NCI-H345 treated with DMSO at 0.1 percent for 48 hours (cell line): Measurements from ENCODE around the gene TMEM200A.

Source experiments
- DNase-seq: peaks from one replicate; lab custom pipeline; 2025; ENCODE audit not compliant: unreplicated experiment; lab: John Stamatoyannopoulos, UW

Gene TMEM200A

DNA sequence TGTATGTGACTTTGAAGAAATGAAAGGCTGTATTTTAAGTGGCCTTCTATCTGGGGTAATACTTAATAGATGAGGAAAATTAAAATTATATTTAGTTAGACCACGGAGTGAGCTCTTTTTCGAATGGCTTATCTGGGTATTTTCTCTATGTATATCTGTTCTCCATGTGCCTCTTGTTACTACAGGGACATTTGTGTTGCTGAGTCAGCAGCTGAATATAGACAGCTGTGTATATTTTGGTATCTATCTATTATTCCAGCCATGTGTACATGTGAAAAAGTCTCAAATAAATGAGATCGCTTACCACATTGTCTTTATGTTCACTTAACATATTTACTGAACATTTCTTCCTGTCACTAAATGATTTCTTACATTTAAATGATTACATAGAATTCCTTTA is 57.2 kb downstream of the TMEM200A start:
- DNase-seq: no peak

DNA sequence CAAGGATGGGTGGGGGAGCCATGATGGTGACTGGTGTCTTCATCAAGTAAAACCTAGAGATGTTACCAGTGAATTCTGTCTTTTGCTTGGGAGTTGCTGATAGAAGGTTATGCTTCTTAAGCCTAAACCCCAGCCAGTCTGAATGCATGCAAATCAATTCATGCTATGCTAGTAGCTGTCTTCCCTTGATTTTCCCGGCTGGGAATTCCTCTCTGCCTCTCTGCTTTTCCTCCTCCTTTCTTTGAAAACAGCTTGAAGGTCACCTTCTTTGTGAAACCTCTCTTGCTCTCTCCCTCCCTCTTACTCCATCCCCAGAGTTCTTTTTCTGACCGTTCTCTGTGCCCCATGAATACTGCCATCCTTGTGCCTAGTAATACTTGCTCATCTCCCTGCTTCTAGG is 58.9 kb downstream of the TMEM200A start:
- no peak for DNase-seq

DNA sequence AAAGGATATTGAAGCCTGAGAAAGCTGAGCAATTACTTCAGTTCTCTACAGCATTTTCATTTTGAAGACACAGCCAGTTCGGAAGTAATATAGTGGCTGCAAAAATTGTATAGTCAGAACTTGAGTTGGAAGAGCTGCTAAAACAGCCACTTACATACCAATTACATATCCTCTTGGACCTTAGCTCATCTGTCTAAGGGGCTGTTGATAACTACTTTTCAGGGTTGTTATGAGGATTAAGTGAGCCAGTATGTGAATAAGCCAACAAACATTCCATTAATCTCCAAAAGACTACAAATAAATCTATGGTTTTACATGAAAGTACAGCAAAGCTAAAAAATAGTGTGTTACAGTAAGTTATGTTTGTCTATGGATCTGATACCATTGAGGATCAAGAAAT is 59.7 kb downstream of the TMEM200A start:
- DNase-seq: no peak

DNA sequence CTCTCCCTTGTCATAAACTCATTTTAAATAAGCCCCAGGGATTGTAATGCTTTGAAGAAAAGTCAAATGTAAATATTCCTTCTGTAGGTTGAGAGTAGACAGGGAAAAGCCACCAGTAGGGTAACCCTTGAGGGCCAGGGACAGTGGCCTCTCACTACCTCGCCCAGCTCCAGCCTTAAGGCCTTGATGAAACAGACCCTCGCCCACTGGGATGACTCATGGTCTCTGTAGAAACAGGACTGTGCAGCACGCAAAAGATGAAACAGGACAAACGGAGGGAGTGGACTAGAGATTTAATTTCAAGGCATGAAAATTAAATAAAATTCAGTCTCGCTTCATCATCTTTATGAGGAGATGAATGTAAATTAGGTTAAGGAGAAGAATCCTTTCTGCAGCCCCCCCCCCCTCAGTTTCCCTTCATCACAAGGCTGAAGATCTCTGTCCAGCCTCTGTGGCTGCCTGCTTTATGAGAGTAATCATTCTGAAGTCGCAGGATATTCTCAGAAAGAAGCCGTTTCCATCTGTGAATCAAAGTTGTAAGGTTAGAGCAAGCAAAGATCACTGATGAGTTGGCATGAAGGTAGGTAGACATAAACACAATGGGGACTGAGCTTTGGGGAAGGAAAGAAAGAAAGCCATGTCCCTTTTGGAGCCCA is 60.4 kb downstream of the TMEM200A start:
- no peak for DNase-seq

DNA sequence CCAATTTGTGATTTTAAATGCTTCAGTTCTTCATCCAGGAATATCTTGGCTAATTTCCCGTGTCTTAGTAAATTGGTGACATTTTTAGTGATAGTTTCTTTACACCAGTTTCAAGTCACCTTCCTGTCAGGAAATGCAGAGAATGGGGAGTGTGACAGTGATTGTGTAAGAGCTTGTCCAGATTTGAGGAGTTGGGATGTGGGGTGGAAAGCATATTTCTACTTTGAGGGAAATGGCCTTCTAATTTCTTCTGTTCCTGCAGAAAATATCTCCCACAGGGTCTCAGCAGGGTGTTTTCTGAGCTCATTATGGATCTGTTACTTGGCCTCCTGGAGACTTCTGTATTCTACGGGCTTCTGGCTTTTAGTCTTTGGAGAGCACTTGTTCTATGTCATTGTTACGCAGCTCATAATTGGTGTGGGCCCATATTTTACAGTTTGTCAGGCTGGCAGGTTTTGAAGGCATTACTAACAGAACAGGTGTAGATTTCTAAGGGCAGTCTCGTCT is 65.6 kb downstream of the TMEM200A start:
- peak; percentile 10 for DNase-seq

DNA sequence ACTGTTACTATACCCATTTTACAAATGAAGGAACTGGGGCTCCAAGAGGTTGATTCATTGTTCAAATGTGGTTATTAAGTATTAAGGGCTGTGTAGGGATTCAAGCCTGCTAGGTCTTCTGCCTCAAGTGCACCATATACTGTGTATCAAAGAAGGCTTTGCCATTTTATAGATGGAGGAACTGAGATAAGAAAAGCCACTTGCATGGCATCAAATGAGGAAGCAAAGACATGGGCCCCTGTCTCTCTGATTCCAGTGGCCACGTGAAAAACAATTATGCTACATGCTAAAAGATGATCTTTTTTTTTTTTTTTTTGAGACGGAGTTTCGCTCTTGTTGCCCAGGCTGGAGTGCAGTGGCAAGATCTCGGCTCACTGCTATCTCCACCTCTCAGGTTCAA is 67.0 kb downstream of the TMEM200A start:
- DNase-seq: no peak

DNA sequence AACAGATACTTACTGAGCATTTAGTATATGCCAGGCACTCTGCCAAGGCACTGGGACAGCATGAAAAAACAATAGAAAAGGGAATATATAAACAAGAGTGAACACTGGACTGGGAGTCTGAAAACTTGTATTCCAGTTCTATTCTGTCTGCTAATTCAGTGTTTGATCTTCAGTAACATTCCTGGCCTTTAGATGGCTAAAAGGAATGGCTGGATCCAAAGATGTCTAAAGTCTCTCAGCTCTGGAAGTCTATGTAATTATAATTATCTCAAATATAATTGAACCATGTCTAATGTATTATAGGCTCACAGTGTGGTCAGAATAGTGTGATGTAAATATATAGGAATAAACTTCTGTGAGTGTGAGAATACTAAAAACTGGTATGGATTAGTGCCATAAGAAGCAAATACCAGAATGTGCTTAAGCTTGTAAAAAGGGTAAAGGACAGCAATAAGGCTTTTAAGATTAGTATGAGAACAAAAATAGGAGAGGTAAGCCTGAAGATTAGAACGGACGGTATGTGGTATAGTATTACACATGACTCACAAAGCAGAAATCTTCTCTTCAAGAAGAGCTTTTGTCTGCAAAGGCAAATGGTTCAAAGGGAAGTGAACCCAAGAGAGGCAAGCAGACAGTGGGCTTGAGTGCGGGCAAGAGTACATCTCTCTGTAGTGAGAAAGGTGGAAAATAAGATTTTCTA is 68.5 kb downstream of the TMEM200A start:
- DNase-seq: no peak

DNA sequence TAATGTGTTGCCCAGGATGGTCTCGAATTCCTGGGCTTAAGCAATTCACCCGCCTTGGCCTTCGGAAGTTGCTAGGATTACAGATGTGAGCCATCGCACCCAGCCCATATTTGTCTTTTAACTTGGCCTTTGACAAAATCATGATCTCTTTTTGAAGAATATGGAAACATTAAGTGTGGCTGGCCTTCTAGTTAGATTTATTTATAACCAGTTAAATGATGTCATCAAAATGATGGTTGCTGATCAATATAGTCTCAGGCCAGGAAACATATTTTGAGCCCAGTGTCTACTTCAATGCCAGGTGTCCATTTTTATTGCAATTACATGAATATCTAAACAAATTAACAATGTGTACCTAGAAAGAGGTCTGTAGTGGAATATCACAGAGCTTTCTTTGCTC is 69.4 kb downstream of the TMEM200A start:
- no peak for DNase-seq

DNA sequence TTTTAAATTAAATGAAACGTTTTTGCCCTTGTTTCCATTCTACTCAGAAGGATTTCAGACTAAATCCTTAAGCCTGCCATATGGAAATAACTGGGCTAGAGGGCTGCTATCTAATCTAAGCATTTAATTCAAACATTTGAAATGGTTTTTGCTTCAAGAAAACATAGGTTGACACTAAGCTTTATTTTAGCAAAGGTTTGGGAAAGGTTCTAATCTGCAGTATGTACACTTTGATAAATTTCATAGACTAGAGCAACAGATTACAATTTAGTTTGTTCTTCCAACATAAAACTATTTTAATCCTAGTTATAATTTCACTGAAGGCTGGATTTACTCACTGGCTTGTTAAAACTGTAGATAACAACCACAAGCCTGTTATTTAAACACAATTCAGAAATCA is 72.1 kb downstream of the TMEM200A start:
- no peak for DNase-seq

DNA sequence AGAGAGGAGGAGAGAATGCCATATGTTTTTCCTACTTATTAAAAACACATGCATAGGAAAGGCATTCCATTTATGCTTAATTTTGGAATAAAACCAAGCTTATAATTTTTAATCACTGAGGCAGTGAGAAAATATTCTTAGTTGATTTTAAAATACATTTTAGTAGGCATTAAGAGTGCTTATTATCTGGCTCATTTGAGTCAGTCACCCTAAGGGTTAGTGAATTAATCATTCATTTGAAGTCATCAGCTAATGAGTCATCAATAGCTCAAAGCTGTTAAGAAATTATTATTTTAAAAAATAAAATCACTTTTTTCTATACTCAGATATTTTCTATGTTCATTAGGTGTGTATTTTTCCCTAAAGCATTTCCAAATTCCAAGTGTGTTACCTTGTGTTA is 81.6 kb downstream of the TMEM200A start:
- no peak for DNase-seq

DNA sequence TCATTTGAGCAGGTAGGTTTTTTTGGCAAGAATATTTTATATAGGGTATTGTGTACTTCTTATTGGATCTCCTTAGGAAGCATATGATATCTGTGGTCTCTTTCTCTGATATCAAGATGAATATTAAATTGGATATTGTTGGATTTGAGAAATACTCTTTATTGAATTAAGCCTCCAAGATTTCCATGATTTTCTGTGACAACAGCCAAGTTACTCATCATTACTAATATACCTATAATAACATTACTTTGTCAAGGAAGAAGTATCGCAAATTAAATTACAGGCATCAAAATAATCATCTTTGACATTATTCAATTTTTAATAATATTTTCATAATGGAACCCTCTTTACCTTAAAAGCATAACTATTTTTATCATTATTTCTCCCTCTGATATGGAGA is 86.5 kb downstream of the TMEM200A start:
- no peak for DNase-seq

DNA sequence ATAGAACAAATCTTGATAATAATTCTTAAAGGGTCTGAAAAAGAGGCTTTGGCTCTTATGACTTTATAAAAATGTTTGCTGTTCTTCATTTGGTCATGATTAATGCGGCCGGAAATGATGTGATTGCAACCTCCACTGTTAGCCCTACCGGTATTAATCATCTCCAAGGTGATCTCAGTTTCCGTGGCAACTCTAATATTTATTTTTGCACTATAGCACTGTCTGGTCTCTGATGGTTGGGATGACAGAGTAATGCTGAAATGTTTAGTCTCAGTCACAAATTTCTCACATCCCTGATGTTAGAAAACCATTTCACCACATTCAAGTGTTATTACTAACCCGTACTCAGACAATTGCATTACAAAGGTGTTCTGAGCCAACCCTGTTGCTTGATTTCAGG is 87.4 kb downstream of the TMEM200A start:
- DNase-seq: no peak

DNA sequence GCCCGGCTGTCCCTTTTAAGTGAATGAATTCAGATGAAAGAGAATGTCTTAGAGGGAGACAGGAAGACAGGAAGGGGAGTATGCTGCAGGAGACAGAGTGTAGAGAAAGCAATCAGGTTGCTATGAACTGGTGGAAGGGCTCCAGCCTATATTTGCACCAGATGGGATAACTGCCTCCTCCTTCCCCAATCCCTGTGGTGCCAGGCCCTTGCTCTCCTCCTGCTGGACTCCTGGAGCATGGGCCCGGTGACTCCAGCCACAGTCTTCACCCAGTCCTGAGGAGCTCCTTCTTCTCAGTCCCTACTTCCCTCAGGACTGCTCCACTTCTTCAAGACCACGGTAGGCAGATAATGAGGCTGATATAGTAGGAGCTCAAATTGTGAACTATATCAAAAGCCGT is 91.8 kb downstream of the TMEM200A start:
- no peak for DNase-seq

DNA sequence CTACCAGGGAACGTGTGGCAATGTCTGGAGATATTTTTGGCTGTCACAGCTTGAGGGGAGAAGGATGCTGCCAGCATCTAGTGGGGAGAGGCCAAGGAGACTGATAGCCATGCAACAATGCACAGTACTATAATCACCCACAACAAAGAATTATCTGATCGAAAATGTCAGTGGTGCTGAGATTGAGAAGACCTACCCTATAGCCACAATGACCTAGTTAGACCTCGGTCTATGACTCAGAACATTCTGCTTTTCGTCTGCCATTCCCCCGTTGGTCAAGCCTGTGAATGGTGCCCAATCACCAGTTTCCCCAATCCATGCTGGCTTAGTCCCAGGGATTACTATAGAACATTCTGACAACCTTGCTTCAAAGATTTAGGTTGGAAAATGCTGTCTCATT is 93.5 kb downstream of the TMEM200A start:
- no peak for DNase-seq

DNA sequence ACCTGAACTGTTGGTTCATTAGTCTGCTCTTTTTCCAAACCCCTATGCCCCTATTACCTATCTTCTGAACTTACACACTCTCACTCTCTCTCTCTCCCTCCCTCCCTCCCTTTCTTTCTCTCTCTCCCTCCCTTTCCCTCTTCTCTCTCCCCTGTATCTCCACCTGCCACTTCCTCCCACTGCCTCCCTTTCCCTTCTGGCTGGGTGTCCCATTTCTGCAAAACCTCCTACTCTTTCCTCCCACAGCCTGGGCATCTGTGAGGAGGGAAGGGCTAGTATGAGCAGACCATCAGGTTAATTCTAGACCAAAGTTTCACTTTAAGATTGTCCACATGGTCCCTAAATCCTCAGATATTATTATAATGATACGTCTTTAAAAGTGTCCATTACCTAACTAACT is 95.1 kb downstream of the TMEM200A start:
- no peak for DNase-seq

DNA sequence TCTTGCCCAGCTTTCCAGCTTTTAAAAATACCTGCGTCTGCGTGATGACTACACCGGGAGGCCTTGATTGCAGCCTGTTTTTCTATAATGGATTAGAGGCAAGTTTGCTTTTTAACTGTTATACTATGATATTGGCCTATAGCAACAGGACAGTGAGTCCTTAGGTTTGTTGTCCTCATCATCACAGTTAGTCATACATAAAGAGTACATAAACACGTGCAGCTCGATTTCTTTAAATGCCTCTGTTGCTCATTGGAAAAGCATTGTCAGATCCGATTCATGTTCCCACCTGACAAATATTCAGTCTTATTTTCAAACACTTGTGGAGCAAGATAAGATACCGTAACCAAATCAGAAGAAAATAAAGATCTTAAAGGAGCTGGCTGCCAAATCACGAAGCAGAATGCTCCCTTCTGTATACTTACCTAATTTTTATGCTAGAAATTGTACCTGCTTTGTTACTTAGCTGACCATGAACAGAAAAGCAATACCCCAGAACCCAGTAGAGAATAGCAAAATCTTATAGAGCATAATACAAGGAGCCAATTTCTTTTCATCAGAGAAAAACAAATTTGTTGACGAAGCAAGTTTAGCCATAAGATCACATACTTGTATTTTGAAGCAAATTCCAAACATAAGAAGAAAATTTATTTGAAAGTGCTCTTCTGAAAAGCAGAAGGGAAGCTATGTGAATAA is 100.4 kb downstream of the TMEM200A start:
- no peak for DNase-seq

DNA sequence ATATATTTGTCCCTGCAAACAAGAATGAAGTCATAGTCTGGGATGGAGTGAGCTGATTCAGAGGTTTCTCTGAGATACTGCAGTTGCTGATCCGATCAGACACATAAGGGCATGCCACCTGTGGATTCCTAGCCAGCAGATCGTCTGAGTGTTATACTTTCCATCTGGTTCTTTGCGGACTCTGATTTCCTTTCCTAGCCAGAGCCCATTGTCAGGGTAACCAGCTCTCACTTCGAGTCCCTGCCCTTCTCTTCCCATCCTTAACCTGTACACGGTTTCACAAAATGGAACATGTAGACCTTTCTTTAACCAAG is 100.9 kb downstream of the TMEM200A start:
- no peak for DNase-seq

DNA sequence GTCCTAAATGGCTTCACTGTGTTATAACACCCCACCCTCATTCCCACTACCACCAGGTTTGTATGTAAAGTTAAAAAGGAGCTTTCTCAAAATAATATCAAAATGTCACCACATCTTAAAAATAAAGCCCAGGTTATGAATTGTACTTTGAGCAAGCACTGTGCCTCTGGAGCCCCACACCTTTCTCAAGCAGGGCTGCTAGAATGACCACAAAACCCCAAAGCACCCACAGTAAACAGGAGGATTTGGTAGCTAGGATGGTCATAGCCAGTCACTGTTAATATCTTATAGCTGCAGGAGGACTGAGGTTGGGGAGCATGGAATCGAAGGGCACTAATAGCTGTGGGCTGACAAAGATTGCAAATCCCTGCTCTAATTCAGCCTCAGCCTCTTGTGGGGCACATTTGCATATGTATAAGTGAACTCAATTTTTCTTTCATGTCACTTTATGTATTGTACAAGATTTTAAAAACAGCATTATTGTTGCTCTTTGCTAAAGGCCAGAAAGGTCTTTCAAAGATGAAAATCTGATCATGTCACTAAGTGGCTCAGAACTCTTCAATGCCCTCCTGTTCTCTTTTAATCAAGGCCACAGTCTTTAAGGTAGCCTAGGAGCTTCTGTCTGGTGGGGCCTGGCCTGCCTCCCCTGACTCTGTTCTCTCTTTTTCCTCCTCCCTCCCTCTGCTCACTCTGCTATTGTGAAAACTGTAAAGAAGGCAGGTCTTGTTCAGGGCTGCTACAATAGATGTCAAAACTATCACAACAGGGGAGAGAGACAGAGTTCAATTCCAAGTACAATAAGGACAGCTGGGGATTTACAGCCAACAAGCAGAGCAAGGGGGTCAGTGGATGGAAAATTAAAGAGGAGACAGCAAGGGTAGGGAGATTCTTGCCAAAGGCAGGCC is 101.6 kb downstream of the TMEM200A start:
- DNase-seq: no peak

DNA sequence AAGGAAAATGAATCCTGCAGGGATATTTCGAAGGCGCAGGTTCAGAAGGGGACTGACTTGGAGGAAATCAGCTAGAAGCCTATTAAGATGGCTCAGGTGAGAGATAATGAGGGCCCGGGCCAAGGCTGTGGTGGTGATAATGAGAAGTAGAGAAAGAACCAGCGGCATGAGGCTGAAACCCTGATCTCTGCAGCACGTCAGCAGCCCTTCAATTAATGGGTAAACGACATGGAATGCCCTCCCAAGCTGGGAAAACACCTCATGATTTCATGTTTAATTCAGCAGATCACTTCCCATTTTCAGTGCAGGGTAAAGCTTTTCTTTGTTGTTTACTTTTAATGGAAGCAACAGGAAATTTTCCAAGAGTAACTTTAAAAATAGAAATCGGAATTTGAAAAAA is 104.9 kb downstream of the TMEM200A start:
- no peak for DNase-seq

DNA sequence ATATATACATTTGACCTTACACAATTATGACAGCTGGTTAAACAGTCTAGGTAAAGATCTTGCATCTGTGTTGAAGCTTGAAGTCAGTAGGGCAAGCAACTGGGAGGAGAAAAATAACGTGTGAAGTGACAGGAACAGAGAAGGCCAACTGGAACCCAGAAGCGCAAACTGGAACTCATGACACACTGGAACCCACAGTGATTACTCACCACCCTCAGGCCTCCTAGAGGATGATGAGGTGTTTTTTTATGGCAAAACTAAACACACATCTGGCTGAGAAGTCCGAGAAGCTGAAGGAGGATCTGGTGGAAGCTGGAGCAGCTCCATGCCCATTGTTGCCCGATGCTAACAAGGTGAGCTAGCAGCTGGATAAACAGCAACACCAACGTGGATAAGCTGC is 108.1 kb downstream of the TMEM200A start:
- DNase-seq: no peak

DNA sequence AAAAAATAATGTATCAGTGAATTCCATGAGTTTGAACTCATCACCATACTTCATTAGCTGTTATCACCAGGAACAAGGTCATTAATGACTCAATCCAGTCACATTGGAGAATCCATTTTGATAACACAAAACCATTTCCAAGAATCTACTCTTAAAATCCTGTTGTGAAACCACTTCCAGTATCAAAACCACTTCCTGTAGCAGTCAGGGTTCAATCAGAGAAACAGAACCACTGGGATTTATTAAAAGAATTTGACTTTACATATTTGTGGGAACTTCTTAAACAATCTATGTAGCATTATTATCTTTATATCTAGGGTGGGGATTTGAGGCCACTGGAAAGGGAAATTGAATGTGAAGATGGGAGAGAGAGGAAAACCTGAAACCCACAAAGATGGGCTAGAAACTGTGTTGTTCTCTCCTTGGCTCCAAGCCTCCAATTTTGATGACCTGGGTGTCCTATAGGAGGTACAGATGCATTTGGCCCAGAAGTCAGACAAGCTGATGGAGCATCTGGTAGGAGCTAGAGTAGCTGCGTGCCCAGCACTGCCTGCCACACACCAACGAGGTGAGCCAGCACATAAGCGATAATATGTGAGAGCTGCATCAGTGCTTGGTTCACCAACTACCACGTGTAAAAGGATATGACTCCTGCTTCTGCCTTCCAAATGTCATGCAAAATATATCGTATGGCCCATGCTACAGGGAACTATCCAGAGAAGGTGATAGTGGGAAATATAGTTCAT is 117.0 kb downstream of the TMEM200A start:
- no peak for DNase-seq
